Caco-2 (cell line): ENCODE data around the gene SYT6. TPM values are rescaled to one million over a fixed set of nuclear protein-coding genes. Genes with fewer than 3 reads are reported as not detected.

Source experiments
- BruUV-seq: library from RNA; stranded (reverse); fragments of 400-500 nt; replicated peaks from 2 replicates; lab custom pipeline; 2021; lab: Mats Ljungman, UMichigan
- CTCF ChIA-PET: fragments of 300-600 bp; sonication (Branson Sonifier 250); formaldehyde crosslinking; loops from one replicate; lab custom pipeline; 2022; ENCODE audit warnings: antibody characterized with exemption; lab: Charles Lee
- POLR2A ChIA-PET: fragments of 300-600 bp; sonication (Branson Sonifier 250); formaldehyde crosslinking; loops from one replicate; lab custom pipeline; 2022; ENCODE audit warnings: antibody characterized with exemption; lab: Charles Lee
- DNase-seq, 2 experiments: peaks; one replicate each; pipeline versions ENCODE4 v3.0.0 to v3.0.0-alpha.2; 2020 to 2022
- H3K27me3 ChIP-seq: replicated peaks from 2 replicates; pipeline ENCODE4 v1.6.0; 2011; ENCODE audit warnings: low read length; ENCODE audit not compliant: control insufficient read depth, insufficient read depth
- H3K36me3 ChIP-seq: 2 replicates; pipeline ENCODE4 v1.5.1; 2011; ENCODE audit warnings: low read length; ENCODE audit not compliant: control insufficient read depth, insufficient read depth
- H3K4me1 ChIP-seq: fragments of 250-450 bp; sonication (Bioruptor Pico); 2 replicates; pipeline ENCODE4 v1.5.1; 2020; ENCODE audit warnings: mild to moderate bottlenecking
- H3K4me3 ChIP-seq: 2 replicates; pipeline ENCODE4 v1.5.1; 2011; ENCODE audit warnings: low read depth, mild to moderate bottlenecking, control low read depth, low read length
- H3K9me3 ChIP-seq: fragments of 250-450 bp; sonication (Bioruptor Pico); 2 replicates; pipeline ENCODE4 v1.5.1; 2020; ENCODE audit warnings: mild to moderate bottlenecking, moderate library complexity
- H3K27ac Mint-ChIP-seq: one replicate; pipeline ENCODE4 v1.8.0; 2022; ENCODE audit warnings: mixed read lengths; ENCODE audit not compliant: unreplicated experiment
- H3K27me3 Mint-ChIP-seq: one replicate; pipeline ENCODE4 v1.8.0; 2022; ENCODE audit warnings: mixed read lengths; ENCODE audit not compliant: insufficient read depth, unreplicated experiment
- H3K36me3 Mint-ChIP-seq: one replicate; pipeline ENCODE4 v1.8.0; 2022; ENCODE audit warnings: mild to moderate bottlenecking, mixed read lengths; ENCODE audit not compliant: insufficient read depth, unreplicated experiment
- H3K4me1 Mint-ChIP-seq: one replicate; pipeline ENCODE4 v1.8.0; 2022; ENCODE audit warnings: low read depth, mixed read lengths; ENCODE audit not compliant: unreplicated experiment
- H3K4me3 Mint-ChIP-seq: one replicate; pipeline ENCODE4 v1.8.0; 2022; ENCODE audit warnings: mild to moderate bottlenecking, moderate library complexity, mixed read lengths; ENCODE audit not compliant: unreplicated experiment
- H3K9me3 Mint-ChIP-seq: one replicate; pipeline ENCODE4 v1.8.0; 2022; ENCODE audit warnings: mixed read lengths; ENCODE audit not compliant: unreplicated experiment
- intact Hi-C: fragments of 100-400 bp; cut with micrococcal nuclease; formaldehyde crosslinking; loops from one replicate; pipeline ENCODE4 v1.10.0; 2022; ENCODE audit not compliant: unreplicated experiment
- total RNA-seq: library from RNA; stranded (reverse); gene quantifications from 2 replicates; pipeline ENCODE4 v1.2.3, GENCODE V29; 2022
- TF ChIP-seq, protein P1 (sequence below), 2 experiments: fragments of 200-600 bp in 1 of 2; IDR thresholded peaks; 1 replicate in 1 of 2; 2 replicates in 1 of 2; pipeline versions ENCODE4 v1.5.1 to v1.8.0; 2011 to 2022; ENCODE audit warnings: antibody characterized with exemption in 1 of 2, control low read depth in 1 of 2, inconsistent platforms in 1 of 2, low read depth in 1 of 2, low read length in 1 of 2, mild to moderate bottlenecking in 1 of 2, moderate library complexity in 1 of 2; ENCODE audit not compliant: insufficient read depth in 1 of 2, severe bottlenecking in 1 of 2, unreplicated experiment in 1 of 2

The SYT6 gene
- total RNA-seq, 1 experiment from 2014 or later = 0.32 TPM

DNA sequence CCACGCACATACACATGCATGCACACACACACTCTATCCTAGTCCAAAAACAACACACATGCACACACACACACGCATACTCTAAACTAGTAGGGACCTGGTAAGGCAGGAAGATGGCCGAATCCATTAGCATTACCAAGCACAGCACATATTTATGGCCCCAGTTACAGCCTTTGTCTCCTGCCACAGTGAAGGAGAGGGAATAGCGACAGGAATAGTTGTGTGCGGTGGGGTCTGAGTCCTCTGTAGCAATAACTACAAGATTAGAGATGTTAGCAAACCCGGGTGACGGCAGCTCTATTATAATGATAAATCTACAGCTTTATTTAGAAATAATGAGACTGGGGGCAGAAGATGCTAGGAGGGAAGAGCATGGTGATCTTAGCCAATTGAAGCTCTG is 20.5 kb downstream of the SYT6 start:
- no peaks in the 10 kb centered on the region for H3K9me3 ChIP-seq
- no peak overlapping the region for H3K4me3 ChIP-seq
- Mint-ChIP-seq H3K4me1 (no peaks in the 10 kb centered on the region), H3K9me3 (no peaks in the 10 kb centered on the region), H3K27me3 (peaks cover 6% of the 10 kb centered on the region), H3K36me3 (no peaks in the 10 kb centered on the region), H3K4me3 (no peak overlapping the region), H3K27ac (no peak overlapping the region)
- peaks cover 9% of the 10 kb centered on the region; the same call in 1 of the 2 replicates for H3K4me1 ChIP-seq
- TF ChIP-seq, protein P1, sequence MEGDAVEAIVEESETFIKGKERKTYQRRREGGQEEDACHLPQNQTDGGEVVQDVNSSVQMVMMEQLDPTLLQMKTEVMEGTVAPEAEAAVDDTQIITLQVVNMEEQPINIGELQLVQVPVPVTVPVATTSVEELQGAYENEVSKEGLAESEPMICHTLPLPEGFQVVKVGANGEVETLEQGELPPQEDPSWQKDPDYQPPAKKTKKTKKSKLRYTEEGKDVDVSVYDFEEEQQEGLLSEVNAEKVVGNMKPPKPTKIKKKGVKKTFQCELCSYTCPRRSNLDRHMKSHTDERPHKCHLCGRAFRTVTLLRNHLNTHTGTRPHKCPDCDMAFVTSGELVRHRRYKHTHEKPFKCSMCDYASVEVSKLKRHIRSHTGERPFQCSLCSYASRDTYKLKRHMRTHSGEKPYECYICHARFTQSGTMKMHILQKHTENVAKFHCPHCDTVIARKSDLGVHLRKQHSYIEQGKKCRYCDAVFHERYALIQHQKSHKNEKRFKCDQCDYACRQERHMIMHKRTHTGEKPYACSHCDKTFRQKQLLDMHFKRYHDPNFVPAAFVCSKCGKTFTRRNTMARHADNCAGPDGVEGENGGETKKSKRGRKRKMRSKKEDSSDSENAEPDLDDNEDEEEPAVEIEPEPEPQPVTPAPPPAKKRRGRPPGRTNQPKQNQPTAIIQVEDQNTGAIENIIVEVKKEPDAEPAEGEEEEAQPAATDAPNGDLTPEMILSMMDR (IDR thresholded peaks at IDR 0.05; ENCODE audit: insufficient read depth in 1 of 2, low read depth in 1 of 2, low read length in 1 of 2, severe bottlenecking in 1 of 2, unreplicated experiment in 1 of 2) = no peak
- H3K27me3 ChIP-seq = no peaks in the 10 kb centered on the region
- BruUV-seq = no TSS peak
- intact Hi-C loops = no loop called here
- DNase-seq = no peak
- H3K36me3 ChIP-seq = no peaks in the 10 kb centered on the region
- ChIA-PET POLR2A (no interaction called here), CTCF (no interaction called here)

DNA sequence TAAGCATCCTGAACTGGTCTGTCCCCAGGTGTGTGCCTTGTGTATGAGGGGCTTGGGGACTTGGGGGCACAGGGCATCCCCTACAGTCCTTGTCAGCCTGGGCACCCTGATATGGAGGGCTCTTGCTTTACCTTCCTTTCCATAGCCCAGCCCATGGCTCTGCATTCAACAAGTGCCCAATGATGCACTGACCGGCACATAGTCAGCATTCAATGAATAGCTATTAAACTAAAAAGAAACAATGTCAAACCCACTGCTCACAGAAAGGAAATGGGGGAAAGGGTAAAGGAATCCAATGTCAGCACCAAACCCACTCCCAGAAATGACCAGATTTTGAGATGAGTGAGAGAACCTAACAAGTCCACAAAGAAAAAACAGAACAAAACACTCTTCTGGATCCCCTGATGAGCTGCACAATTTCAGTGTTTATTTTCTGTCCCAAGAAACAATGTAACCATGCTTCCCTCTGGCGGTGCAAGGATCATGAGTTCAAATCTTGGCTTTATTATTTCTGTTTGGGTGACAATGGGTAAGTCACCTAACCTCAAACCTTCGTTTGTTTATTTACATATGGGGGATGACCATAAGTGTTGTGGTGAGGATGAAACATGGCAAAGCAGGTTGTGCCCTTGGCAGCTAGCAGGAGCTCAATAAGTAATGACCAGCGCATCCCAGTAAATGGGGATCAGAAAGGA is 22.0 kb downstream of the SYT6 start:
- no peak for DNase-seq
- TF ChIP-seq, protein P1 (IDR thresholded peaks at IDR 0.05; ENCODE audit: insufficient read depth in 1 of 2, low read depth in 1 of 2, low read length in 1 of 2, severe bottlenecking in 1 of 2, unreplicated experiment in 1 of 2) = no peak
- H3K4me1 Mint-ChIP-seq = no peaks in the 10 kb centered on the region
- CTCF ChIA-PET = interaction anchor here (1.0 kb wide), 1 partner anchor 153 kb away, joined by 4 read pairs; no protein-coding TSS in a partner anchor
- no TSS peak for BruUV-seq
- POLR2A ChIA-PET = no interaction called here
- H3K4me3 ChIP-seq = no peak overlapping the region
- no peaks in the 10 kb centered on the region for H3K36me3 Mint-ChIP-seq
- no peak overlapping the region for H3K4me3 Mint-ChIP-seq
- H3K36me3 ChIP-seq = no peaks in the 10 kb centered on the region
- no peaks in the 10 kb centered on the region for H3K27me3 ChIP-seq
- peaks cover 9% of the 10 kb centered on the region; the same call in 1 of the 2 replicates for H3K4me1 ChIP-seq
- intact Hi-C loops = no loop called here
- no peaks in the 10 kb centered on the region for H3K9me3 ChIP-seq
- no peak overlapping the region for H3K27ac Mint-ChIP-seq
- peaks cover 6% of the 10 kb centered on the region for H3K27me3 Mint-ChIP-seq
- H3K9me3 Mint-ChIP-seq = no peaks in the 10 kb centered on the region

DNA sequence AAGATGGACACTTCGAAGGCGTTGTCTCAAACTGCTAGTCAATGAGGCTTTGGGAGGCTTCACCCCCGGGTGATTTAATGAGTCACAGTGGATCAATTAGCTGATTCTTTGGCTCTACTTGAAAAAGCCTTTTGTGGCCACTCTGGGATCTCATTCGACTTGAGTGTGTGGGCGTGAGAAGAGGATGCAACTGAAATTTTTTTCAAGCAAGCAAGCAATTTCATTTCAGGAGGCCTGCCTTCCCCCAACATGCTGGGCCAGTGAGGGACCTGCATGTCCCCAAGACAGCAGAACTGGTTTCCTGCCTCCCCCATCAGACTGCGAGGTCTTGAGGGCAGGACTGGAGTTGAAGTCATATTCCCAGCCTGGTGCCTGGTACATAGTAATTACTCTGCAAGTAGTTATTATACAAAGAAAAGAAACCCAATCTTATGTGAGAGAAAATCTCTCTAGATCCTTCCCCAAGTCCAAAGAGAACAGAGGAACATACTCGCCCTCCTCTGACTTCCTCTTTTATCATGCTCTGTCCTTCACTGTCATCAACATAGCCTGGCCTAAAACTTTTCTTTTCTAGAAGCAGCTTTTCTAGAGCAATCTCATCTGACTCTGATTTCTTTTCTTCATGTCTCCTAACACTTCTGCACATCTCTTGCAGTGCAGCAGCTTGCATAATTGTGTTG is 22.7 kb downstream of the SYT6 start:
- Mint-ChIP-seq H3K9me3 (no peaks in the 10 kb centered on the region), H3K36me3 (no peaks in the 10 kb centered on the region), H3K4me1 (no peaks in the 10 kb centered on the region), H3K27me3 (peaks cover 6% of the 10 kb centered on the region), H3K4me3 (no peak overlapping the region), H3K27ac (no peak overlapping the region)
- Histone ChIP-seq H3K36me3 (no peaks in the 10 kb centered on the region), H3K4me3 (no peak overlapping the region), H3K4me1 (peaks cover 9% of the 10 kb centered on the region; the same call in 1 of the 2 replicates), H3K9me3 (no peaks in the 10 kb centered on the region), H3K27me3 (no peaks in the 10 kb centered on the region)
- ChIA-PET CTCF (interaction anchor here (1.0 kb wide), 1 partner anchor 152 kb away, joined by 4 read pairs; no protein-coding TSS in a partner anchor), POLR2A (no interaction called here)
- TF ChIP-seq, protein P1 (IDR thresholded peaks at IDR 0.05; ENCODE audit: insufficient read depth in 1 of 2, low read depth in 1 of 2, low read length in 1 of 2, severe bottlenecking in 1 of 2, unreplicated experiment in 1 of 2) = no peak
- no TSS peak for BruUV-seq
- intact Hi-C loops = no loop called here
- no peak for DNase-seq
